K562 (cell line): ENCODE results near the gene HSPB7. TPM values are rescaled to one million over a fixed set of nuclear protein-coding genes. Genes with fewer than 3 reads are reported as not detected.
A peak's percentile ranks its signal among the peaks of the same experiment; 100 is the strongest.
"Not testable (repeated sequence)": the region's sequence is repeated elsewhere in the genome, so short reads cannot be mapped to it uniquely, and the experiment has no call there.

ENCODE experiments used
- ATAC-seq: fragments of 200-7000 bp; cut with Tn5 transposase; 3 replicates; pipeline ENCODE4 v1.9.1; 2020; ENCODE audit warnings: moderate library complexity
- BruUV-seq: library from RNA; stranded (reverse); fragments of 400-500 nt; replicated peaks from 2 replicates; lab custom pipeline; 2021; lab: Mats Ljungman, UMichigan
- CTCF ChIA-PET: fragments of 300-600 bp; formaldehyde crosslinking; extraction: SDS; loops from one replicate; lab custom pipeline; 2021; ENCODE audit warnings: low intra/inter-chr PET ratio; lab: Yijun Ruan, JAX
- POLR2A ChIA-PET: fragments of 300-600, 350-650 bp; sonication (Branson Sonifier 250); formaldehyde crosslinking; extraction: SDS; loops from one replicate; lab custom pipeline; 2021; ENCODE audit warnings: antibody characterized with exemption, inconsistent platforms; lab: Yijun Ruan, JAX
- DNase-seq, 4 experiments: peaks; one replicate each; pipeline versions ENCODE4 v3.0.0 to v3.0.0-alpha.2; 2011 to 2018; ENCODE audit warnings: low spot score in 3 of 4, mixed read lengths in 3 of 4; ENCODE audit errors: extremely low read depth in 1 of 4
- FAIRE-seq: peaks from 2 replicates; lab custom pipeline; 2011; peaks lifted over from hg19 to GRCh38; lab: Jason Lieb, UNC
- H2AFZ ChIP-seq: 2 replicates; pipeline ENCODE4 v1.6.0; 2011; ENCODE audit warnings: low read depth, low read length, control low read depth, inconsistent platforms
- H3K27ac ChIP-seq: fragments of 200-600 bp; 3 replicates; pipeline ENCODE4 v1.8.0; 2011; ENCODE audit warnings: low read depth, mild to moderate bottlenecking, control low read depth, inconsistent platforms, low read length, moderate library complexity, mixed read lengths; ENCODE audit errors: extremely low read depth
- H3K27me3 ChIP-seq, 2 experiments: fragments of 300-600 bp in 1 of 2; 2 replicates in 1 of 2; 3 replicates in 1 of 2; pipeline versions ENCODE4 v1.6.0 to v1.8.0; 2011; ENCODE audit warnings: inconsistent platforms in 2 of 2, low read length in 2 of 2, mild to moderate bottlenecking in 1 of 2, mixed read lengths in 1 of 2, moderate library complexity in 1 of 2; ENCODE audit not compliant: control insufficient read depth in 2 of 2, insufficient read depth in 2 of 2
- H3K36me3 ChIP-seq: fragments of 300-600 bp; 3 replicates; pipeline ENCODE4 v1.8.0; 2011; ENCODE audit warnings: mild to moderate bottlenecking, low read length, inconsistent platforms; ENCODE audit not compliant: control insufficient read depth, insufficient read depth
- H3K4me1 ChIP-seq, 2 experiments: fragments of 200-600 bp in 1 of 2; replicated peaks in 1 of 2; 2 replicates in 1 of 2; 3 replicates in 1 of 2; pipeline versions ENCODE4 v1.5.1 to v1.8.0; 2011; ENCODE audit warnings: inconsistent platforms in 2 of 2, low read length in 2 of 2, mild to moderate bottlenecking in 1 of 2, mixed read lengths in 1 of 2, moderate library complexity in 1 of 2; ENCODE audit not compliant: control insufficient read depth in 2 of 2, insufficient read depth in 2 of 2
- H3K4me2 ChIP-seq: 2 replicates; pipeline ENCODE4 v1.6.1; 2011; ENCODE audit warnings: low read length, control low read depth, inconsistent platforms, mixed read lengths; ENCODE audit not compliant: insufficient read depth
- H3K4me3 ChIP-seq: fragments of 200-600 bp; sonication (generic), shearing (Covaris generic); 2 replicates; pipeline ENCODE4 v1.5.1; 2016; ENCODE audit warnings: control low read depth, inconsistent platforms
- H3K79me2 ChIP-seq: fragments of 200-600 bp; 3 replicates; pipeline ENCODE4 v1.8.0; 2011; ENCODE audit warnings: low read length, inconsistent platforms; ENCODE audit not compliant: control insufficient read depth, insufficient read depth
- H3K9ac ChIP-seq, 2 experiments: 2 replicates each; pipeline versions ENCODE4 v1.6.0 to v1.6.1; 2011; ENCODE audit warnings: low read depth in 2 of 2, low read length in 2 of 2, control low read depth in 1 of 2, inconsistent platforms in 1 of 2, mild to moderate bottlenecking in 1 of 2, mixed read lengths in 1 of 2; ENCODE audit not compliant: insufficient read depth in 1 of 2
- H3K9me1 ChIP-seq: one replicate; pipeline ENCODE4 v1.6.0; 2011; ENCODE audit warnings: inconsistent platforms, mild to moderate bottlenecking, low read length, moderate library complexity; ENCODE audit not compliant: control insufficient read depth, insufficient read depth
- H3K9me3 ChIP-seq: replicated peaks from 2 replicates; pipeline ENCODE4 v1.5.1; 2011; ENCODE audit warnings: low read depth, low read length, inconsistent platforms; ENCODE audit not compliant: control insufficient read depth, insufficient read depth
- H4K20me1 ChIP-seq: replicated peaks from 2 replicates; pipeline ENCODE4 v1.6.1; 2011; ENCODE audit warnings: low read length, inconsistent platforms, mixed read lengths; ENCODE audit not compliant: control insufficient read depth, insufficient read depth
- FOXP4 ChIP-seq: sonication (generic); formaldehyde crosslinking; IDR thresholded peaks from 2 replicates; pipeline ENCODE4 v1.8.0; 2022; ENCODE audit warnings: mild to moderate bottlenecking, missing genetic modification reagents, borderline replicate concordance
- POLR2G ChIP-seq: fragments of 200-400 bp; formaldehyde crosslinking; IDR thresholded peaks from 2 replicates; pipeline ENCODE4 v1.6.1; 2017; ENCODE audit warnings: low read depth, mild to moderate bottlenecking, antibody characterized with exemption, low read length, moderate library complexity
- RBM17 ChIP-seq: fragments of 200-400 bp; formaldehyde crosslinking; IDR thresholded peaks from 2 replicates; pipeline ENCODE4 v1.6.1; 2017; ENCODE audit warnings: low read depth, mild to moderate bottlenecking, low read length, borderline replicate concordance
- ZFP36 ChIP-seq: fragments of 150-350 bp; IDR thresholded peaks from 2 replicates; pipeline ENCODE4 v1.6.1; 2018; ENCODE audit warnings: low read length, low read depth; ENCODE audit not compliant: partially characterized antibody
- ZNF740 ChIP-seq, 3 experiments: fragments of 200-800 bp in 1 of 3; sonication (Bioruptor generic) in 1 of 3; sonication (generic) in 1 of 3; formaldehyde crosslinking in 1 of 3; IDR thresholded peaks; 2 replicates each; pipeline versions ENCODE4 v1.6.1 to v1.8.0; 2016 to 2022; ENCODE audit warnings: mild to moderate bottlenecking in 2 of 3, missing compliant biosample characterization in 2 of 3, missing genetic modification characterization in 2 of 3, missing genetic modification reagents in 1 of 3
- WGBS: fragments of 100-300 bp; shearing (Covaris generic); methylation state at CpG from one replicate; pipeline ENCODE4 v1.1.6; 2016; ENCODE audit warnings: low coverage, mixed read lengths; ENCODE audit not compliant: insufficient coverage; ENCODE audit errors: missing lambda C conversion rate; 5-methylcytosine and 5-hydroxymethylcytosine counted together
- in situ Hi-C: fragments of 300-500 bp; cut with MboI; formaldehyde crosslinking; loops from 4 replicates; pipeline ENCODE4 v1.15.0; 2018; ENCODE audit warnings: inconsistent platforms, mixed read lengths
- intact Hi-C: fragments of 100-400 bp; cut with micrococcal nuclease; formaldehyde crosslinking; loops from 2 replicates; pipeline ENCODE4 v1.14.2; 2022
- polyA plus RNA-seq, 8 experiments: library from polyadenylated mRNA; depleted of rRNA in 4 of 8; stranded (reverse) in 5 of 8; unstranded in 3 of 8; fragments of >200 nt; fragmentation: Nextera tagmentation in 2 of 8; fragmentation: Illumina TruSeq in 1 of 8; extraction: Ambion mirVana in 2 of 8; extraction: Trizol in 1 of 8; gene quantifications; 2 replicates each; pipeline versions ENCODE4 v1.2.1 to v1.2.3, GENCODE V29; 2011 to 2014; ENCODE audit warnings: inconsistent platforms in 1 of 8, missing spikeins in 1 of 8
- total RNA-seq, 7 experiments: library from RNA; depleted of rRNA in 6 of 7; stranded (reverse); fragments of >200 nt in 6 of 7; fragmentation: Illumina TruSeq in 2 of 7; extraction: Trizol in 2 of 7; gene quantifications; 2 replicates each; pipeline versions ENCODE4 v1.2.1 to v1.2.3, GENCODE V29; 2011 to 2021; ENCODE audit warnings: low replicate concordance in 1 of 7

Gene HSPB7
- total and polyA plus RNA-seq, 9 of the 15 experiments (the other 6 are each of a cell fraction or from before 2014, with no cell fraction given) = 0.05 to 0.19 (median 0.07) TPM; not detected in 6

- POLR2A ChIA-PET, H3K79me2 ChIP-seq, DNase-seq, intact Hi-C loops, H2AFZ ChIP-seq, FAIRE-seq, H3K4me2 ChIP-seq, CTCF ChIA-PET, H3K36me3 ChIP-seq, H3K4me3 ChIP-seq, H3K27ac ChIP-seq, BruUV-seq, ATAC-seq, H4K20me1 ChIP-seq, H3K9me3 ChIP-seq, H3K9me1 ChIP-seq: not testable (repeated sequence)
- Histone ChIP-seq H3K4me1 (peaks cover 0 to 14% of the 10 kb centered on the region in 2 experiments; a peak in 2 of 5 replicates), H3K27me3 (peaks cover 11 to 44% of the 10 kb centered on the region in 2 experiments), H3K9ac (peak overlapping the region in 1 of 2 experiments; percentile 53; a peak in 1 of 4 replicates)
- in situ Hi-C loops = loop anchor here (10.0 kb wide), 1 partner anchor 47 kb away; the partner anchor contains the start of gene HSPB7
- 16% methylated on average over 17 of the region's 18 CpGs for WGBS
Observed at GRCh38 chr1:16061989-16062686, 44.3 kb upstream of the HSPB7 start.

GRCh38 chr1:16061266-16061665, 43.4 kb upstream of the HSPB7 start:
- POLR2A ChIA-PET = interaction anchor here (0.6 kb wide), 1 partner anchor 771 kb away, joined by 3 read pairs; no protein-coding TSS in a partner anchor
- Histone ChIP-seq H3K36me3 (no peaks in the 10 kb centered on the region), H3K79me2 (no peaks in the 10 kb centered on the region), H3K9me1 (no peaks in the 10 kb centered on the region), H3K4me1 (peaks cover 0 to 11% of the 10 kb centered on the region in 2 experiments; a peak in 3 of 5 replicates), H3K9ac (no peak overlapping the region), H3K27me3 (peaks cover 11 to 35% of the 10 kb centered on the region in 2 experiments), H3K9me3 (no peaks in the 10 kb centered on the region), H4K20me1 (peaks cover 10% of the 10 kb centered on the region; the same call in 1 of the 2 replicates), H3K4me2 (no peak overlapping the region), H3K27ac (no peak overlapping the region), H3K4me3 (no peak overlapping the region), H2AFZ (no peak overlapping the region)
- BruUV-seq = no TSS peak
- intact Hi-C loops (no loop called here), in situ Hi-C loops (loop anchor here (10.0 kb wide), 1 partner anchor 46 kb away; the partner anchor contains the start of gene HSPB7)
- 30% methylated on average over 3 of the region's 3 CpGs for WGBS
- no peak for DNase-seq
- CTCF ChIA-PET = interaction anchor here (0.6 kb wide), 1 partner anchor 70 kb away, joined by 3 read pairs; no protein-coding TSS in a partner anchor
- FAIRE-seq = no peak
- ATAC-seq = no peak
- TF ChIP-seq ZFP36 (no peak), POLR2G (no peak), FOXP4 (CRISPR knock-in tag) (no peak), RBM17 (no peak), ZNF740 (CRISPR knock-in tag; IDR thresholded peaks at IDR 0.05) (no peak), ZNF740 (tag; IDR thresholded peaks at IDR 0.05) (no peak)
